CD4-positive, alpha-beta T cell (primary cell): ENCODE data around the gene TTYH3. TPM values are rescaled to one million over a fixed set of nuclear protein-coding genes. Genes with fewer than 3 reads are reported as not detected.

Experiments
- ATAC-seq: fragments of 200-7000 bp; cut with Tn5 transposase; one replicate; pipeline ENCODE4 v1.10.0; 2022; ENCODE audit warnings: mild to moderate bottlenecking; ENCODE audit not compliant: poor library complexity
- CTCF ChIA-PET: fragments of 350-600 bp; sonication (Branson Sonifier 250); formaldehyde crosslinking; loops from one replicate; lab custom pipeline; 2021; ENCODE audit warnings: antibody characterized with exemption, inconsistent platforms; lab: Charles Lee
- POLR2A ChIA-PET: fragments of 350-600 bp; sonication (Branson Sonifier 250); formaldehyde crosslinking; loops from one replicate; lab custom pipeline; 2021; ENCODE audit warnings: antibody characterized with exemption, inconsistent platforms; lab: Charles Lee
- DNase-seq, 14 experiments: peaks; one replicate each; pipeline ENCODE4 v3.0.0-alpha.2; 2013 to 2020; ENCODE audit warnings: mixed read lengths in 2 of 14
- H3K27ac ChIP-seq, 2 donors: one replicate each; pipeline versions ENCODE4 v1.5.1 to v1.7.0; 2013; ENCODE audit warnings: low read length in 2 of 2, low read depth in 1 of 2, mild to moderate bottlenecking in 1 of 2
- H3K27me3 ChIP-seq, 2 experiments: 1 replicate in 1 of 2; 2 replicates in 1 of 2; pipeline versions ENCODE4 v1.6.1 to v1.7.0; 2013; ENCODE audit warnings: low read length in 2 of 2, control low read depth in 1 of 2, mild to moderate bottlenecking in 1 of 2, moderate library complexity in 1 of 2; ENCODE audit not compliant: insufficient read depth in 2 of 2, control insufficient read depth in 1 of 2
- H3K36me3 ChIP-seq: one replicate; pipeline ENCODE4 v1.6.1; 2013; ENCODE audit warnings: low read length, control low read depth; ENCODE audit not compliant: insufficient read depth
- H3K4me1 ChIP-seq: one replicate; pipeline ENCODE4 v1.6.1; 2013; ENCODE audit warnings: low read length, control low read depth; ENCODE audit not compliant: insufficient read depth
- H3K4me3 ChIP-seq: one replicate; pipeline ENCODE4 v1.5.1; 2013; ENCODE audit warnings: mild to moderate bottlenecking, low read length, moderate library complexity
- H3K9me3 ChIP-seq, 2 experiments: 1 replicate in 1 of 2; 2 replicates in 1 of 2; pipeline versions ENCODE4 v1.6.1 to v1.7.0; 2013; ENCODE audit warnings: low read length in 2 of 2, mild to moderate bottlenecking in 2 of 2, control low read depth in 1 of 2, moderate library complexity in 1 of 2; ENCODE audit not compliant: control insufficient read depth in 1 of 2, insufficient read depth in 1 of 2
- H3K27ac Mint-ChIP-seq: one replicate; pipeline ENCODE4 v1.8.0; 2020; ENCODE audit warnings: mixed read lengths
- H3K27me3 Mint-ChIP-seq: one replicate; pipeline ENCODE4 v1.8.0; 2021; ENCODE audit warnings: mixed read lengths
- H3K36me3 Mint-ChIP-seq: one replicate; pipeline ENCODE4 v1.8.0; 2021; ENCODE audit warnings: low read depth, mixed read lengths
- H3K4me1 Mint-ChIP-seq: one replicate; pipeline ENCODE4 v1.8.0; 2021; ENCODE audit warnings: low read depth, mixed read lengths
- H3K4me3 Mint-ChIP-seq: one replicate; pipeline ENCODE4 v1.8.0; 2020; ENCODE audit warnings: mild to moderate bottlenecking, mixed read lengths
- H3K9me3 Mint-ChIP-seq: one replicate; pipeline ENCODE4 v1.8.0; 2020; ENCODE audit warnings: mixed read lengths
- CTCF ChIP-seq: fragments of 200-600 bp; IDR thresholded peaks from one replicate; pipeline ENCODE4 v1.8.0; 2022; ENCODE audit warnings: antibody characterized with exemption, mild to moderate bottlenecking
- intact Hi-C, 2 experiments: fragments of 100-400 bp; cut with DNase I in 1 of 2; cut with micrococcal nuclease in 1 of 2; formaldehyde crosslinking; loops; one replicate each; pipeline versions ENCODE4 v1.15.1 to v1.9.0; 2023 to 2025; cut with DNase I, micrococcal nuclease
- total RNA-seq, 174 experiments: library from RNA in 2 of 174; stranded (reverse) in 2 of 174; gene quantifications; one replicate each; pipeline ENCODE4 v1.2.3 and lab custom pipeline; 2021 to 2026

Gene TTYH3
- total RNA-seq, 2 experiments from 2014 or later: 7.9 to 9.3 TPM

DNA sequence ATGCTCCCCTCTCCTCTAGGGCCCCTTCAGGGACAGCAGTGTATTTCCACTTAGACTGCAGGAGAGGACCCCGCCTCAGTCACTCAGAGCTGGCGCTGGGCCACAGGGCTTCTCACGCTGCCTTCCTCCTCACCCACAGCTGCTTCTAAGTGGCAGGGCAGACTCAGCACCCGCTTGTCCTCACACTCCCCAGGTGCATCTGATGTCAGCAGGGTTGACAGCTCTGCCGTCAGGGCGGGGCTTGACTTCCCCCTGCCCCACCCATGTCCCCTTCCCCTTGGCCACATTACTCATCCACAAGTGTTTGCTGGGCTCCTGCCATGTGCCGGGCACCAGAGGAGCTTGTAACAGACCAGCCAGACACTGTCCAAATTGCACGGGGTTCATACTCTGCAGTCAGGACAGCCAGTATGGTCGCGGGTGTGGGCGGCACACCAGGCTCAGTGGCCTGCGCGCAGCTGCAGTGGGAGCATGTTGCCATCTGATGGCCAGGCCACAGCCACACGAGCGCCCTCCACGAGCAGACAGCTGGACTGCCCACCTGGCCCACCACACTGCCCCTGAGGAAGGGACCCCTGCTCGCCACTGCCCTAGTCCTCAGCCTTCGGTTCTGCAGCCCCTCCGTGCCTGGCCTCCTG lies 29.3 kb upstream of the TTYH3 start:
- Mint-ChIP-seq H3K4me3 (no peak overlapping the region), H3K9me3 (no peaks in the 10 kb centered on the region), H3K4me1 (no peaks in the 10 kb centered on the region), H3K27me3 (no peaks in the 10 kb centered on the region), H3K36me3 (peaks cover 11% of the 10 kb centered on the region), H3K27ac (no peak overlapping the region)
- H3K4me3 ChIP-seq: no peak overlapping the region
- H3K9me3 ChIP-seq: no peaks in the 10 kb centered on the region
- no peaks in the 10 kb centered on the region for H3K27me3 ChIP-seq
- DNase-seq: no peak
- H3K4me1 ChIP-seq: no peaks in the 10 kb centered on the region
- ChIA-PET POLR2A (no interaction called here), CTCF (no interaction called here)
- no peak overlapping the region for H3K27ac ChIP-seq
- H3K36me3 ChIP-seq: peaks cover 5% of the 10 kb centered on the region
- no peak for TF ChIP-seq CTCF
- ATAC-seq: no peak
- intact Hi-C loops: no loop called here

- Mint-ChIP-seq H3K27me3 (no peaks in the 10 kb centered on the region), H3K4me1 (no peaks in the 10 kb centered on the region), H3K9me3 (no peaks in the 10 kb centered on the region), H3K27ac (no peak overlapping the region), H3K36me3 (peaks cover 7% of the 10 kb centered on the region), H3K4me3 (no peak overlapping the region)
- DNase-seq (no peak), ATAC-seq (no peak)
- Histone ChIP-seq H3K27me3 (no peaks in the 10 kb centered on the region), H3K9me3 (no peaks in the 10 kb centered on the region), H3K4me1 (peaks cover under 1% of the 10 kb centered on the region), H3K36me3 (peaks cover 5% of the 10 kb centered on the region), H3K4me3 (no peak overlapping the region), H3K27ac (no peak overlapping the region)
- no peak for TF ChIP-seq CTCF
- ChIA-PET CTCF (no interaction called here), POLR2A (no interaction called here)
- intact Hi-C loops: no loop called here
Measured at GRCh38 chr7:2603044-2603965, 28.5 kb upstream of the TTYH3 start.

GRCh38 chr7:2604608-2605174 lies 27.1 kb upstream of the TTYH3 start:
- ChIA-PET POLR2A (no interaction called here), CTCF (no interaction called here)
- peaks cover 7% of the 10 kb centered on the region for H3K36me3 Mint-ChIP-seq
- H3K4me1 ChIP-seq: peaks cover 13% of the 10 kb centered on the region
- H3K36me3 ChIP-seq: no peaks in the 10 kb centered on the region
- DNase-seq (no peak), ATAC-seq (no peak)
- TF ChIP-seq CTCF: no peak
- no peak overlapping the region for H3K27ac ChIP-seq
- H3K4me1 Mint-ChIP-seq: peaks cover 8% of the 10 kb centered on the region
- no peaks in the 10 kb centered on the region for H3K9me3 Mint-ChIP-seq
- H3K27me3 Mint-ChIP-seq: no peaks in the 10 kb centered on the region
- H3K4me3 Mint-ChIP-seq: no peak overlapping the region
- H3K27me3 ChIP-seq: no peaks in the 10 kb centered on the region
- no peak overlapping the region for H3K4me3 ChIP-seq
- no peaks in the 10 kb centered on the region for H3K9me3 ChIP-seq
- intact Hi-C loops: no loop called here
- H3K27ac Mint-ChIP-seq: no peak overlapping the region
